NCI-H1092 (cell line): ENCODE results near the gene LAIR1.
"Not testable (repeated sequence)": the region's sequence is repeated elsewhere in the genome, so short reads cannot be mapped to it uniquely, and the experiment has no call there.

Source experiments
- DNase-seq: peaks from one replicate; lab custom pipeline; 2025; lab: John Stamatoyannopoulos, UW

The LAIR1 gene

GRCh38 chr19:54364775-54365257 is at the start of gene LAIR1:
LAIR1 (minus strand) TSS chr19:54364931; CDS start chr19:54364804, 127 bp downstream.
- DNase-seq, result no peak

- no peak for DNase-seq
These were observed 49.4 kb upstream of the LAIR1 start for GRCh38 chr19:54414156-54414555.

GRCh38 chr19:54412877-54413276 is 48.1 kb upstream of the LAIR1 start:
- DNase-seq, result no peak

- no peak for DNase-seq
These were observed 46.3 kb upstream of the LAIR1 start for GRCh38 chr19:54411033-54411432.

GRCh38 chr19:54408456-54409026 is 43.8 kb upstream of the LAIR1 start:
- DNase-seq, result no peak

- no peak for DNase-seq
These were observed 43.0 kb upstream of the LAIR1 start for GRCh38 chr19:54407780-54408179.

GRCh38 chr19:54405628-54406027 is 40.9 kb upstream of the LAIR1 start:
- DNase-seq, result no peak

GRCh38 chr19:54403054-54403453 is 38.3 kb upstream of the LAIR1 start:
- no peak for DNase-seq

- DNase-seq, result no peak
These were observed 36.2 kb upstream of the LAIR1 start for GRCh38 chr19:54400913-54401312.

- DNase-seq, result no peak
These were observed 34.5 kb upstream of the LAIR1 start for GRCh38 chr19:54399189-54399588.

- no peak for DNase-seq
These were observed 31.0 kb upstream of the LAIR1 start for GRCh38 chr19:54395685-54396084.

- no peak for DNase-seq
These were observed 28.6 kb upstream of the LAIR1 start for GRCh38 chr19:54393381-54393780.

- no peak for DNase-seq
These were observed 27.4 kb upstream of the LAIR1 start for GRCh38 chr19:54392105-54392504.

- no peak for DNase-seq
These were observed 26.9 kb upstream of the LAIR1 start for GRCh38 chr19:54391589-54392061.

- DNase-seq, result peak; percentile 16
These were observed 26.3 kb upstream of the LAIR1 start for GRCh38 chr19:54390942-54391577.

- DNase-seq, result no peak
These were observed 24.8 kb upstream of the LAIR1 start for GRCh38 chr19:54389553-54389952.

GRCh38 chr19:54388802-54389139 is 24.0 kb upstream of the LAIR1 start:
- no peak for DNase-seq

- DNase-seq, result no peak
These were observed 23.5 kb upstream of the LAIR1 start for GRCh38 chr19:54387991-54388801.

GRCh38 chr19:54383330-54383729 is 18.6 kb upstream of the LAIR1 start:
- no peak for DNase-seq

GRCh38 chr19:54382041-54382440 is 17.3 kb upstream of the LAIR1 start:
- DNase-seq, result not testable (repeated sequence)

GRCh38 chr19:54380897-54381296 is 16.2 kb upstream of the LAIR1 start:
- DNase-seq, result no peak

GRCh38 chr19:54379187-54379678 is 14.5 kb upstream of the LAIR1 start:
- DNase-seq, result no peak
